ENCODE measurements around the gene SMYD3.

GRCh38 chr1:245871191-245871590 is 635.9 kb downstream of the SMYD3 start:
- TF ChIP-seq EP300 (conservative IDR thresholded peaks at IDR 0.05; ENCODE audit: poor library complexity, severe bottlenecking): no peak
- no peak for TF ChIP-seq CTCF (IDR thresholded peaks at IDR 0.05; ENCODE audit: poor library complexity, severe bottlenecking)
- TF ChIP-seq POLR2AphosphoS5 (IDR thresholded peaks at IDR 0.05): no peak

Data from neural cell (in vitro differentiated cells).